Memory B cell (primary cell): ENCODE measurements around the gene PLIN1.

Experiments
- ATAC-seq: fragments of 150-1000 bp; cut with Tn5 transposase; 2 replicates; pipeline ENCODE4 v1.10.0; 2021; ENCODE audit warnings: low read depth, mild to moderate bottlenecking, moderate library complexity
- DNase-seq, 2 donors: peaks; one replicate each; pipeline ENCODE4 v3.0.0; 2022; ENCODE audit warnings: low spot score in 2 of 2
- H3K27ac Mint-ChIP-seq: one replicate; pipeline ENCODE4 v1.8.0; 2022; ENCODE audit warnings: mild to moderate bottlenecking, moderate library complexity, mixed read lengths
- H3K27me3 Mint-ChIP-seq: one replicate; pipeline ENCODE4 v1.8.0; 2022; ENCODE audit warnings: mixed read lengths
- H3K36me3 Mint-ChIP-seq: one replicate; pipeline ENCODE4 v1.8.0; 2022; ENCODE audit warnings: mild to moderate bottlenecking, mixed read lengths
- H3K4me1 Mint-ChIP-seq: one replicate; pipeline ENCODE4 v1.8.0; 2022; ENCODE audit warnings: mixed read lengths
- H3K4me3 Mint-ChIP-seq: one replicate; pipeline ENCODE4 v1.8.0; 2022; ENCODE audit warnings: mild to moderate bottlenecking, moderate library complexity, mixed read lengths
- H3K9me3 Mint-ChIP-seq: one replicate; pipeline ENCODE4 v1.8.0; 2022; ENCODE audit warnings: mixed read lengths

Gene PLIN1

GRCh38 chr15:89632563-89633430 is 46.4 kb downstream of the PLIN1 start:
- DNase-seq (no peak), ATAC-seq (no peak)
- Mint-ChIP-seq H3K4me3 (no peak overlapping the region), H3K9me3 (peaks cover 2% of the 10 kb centered on the region), H3K27ac (no peak overlapping the region), H3K27me3 (peaks cover 4% of the 10 kb centered on the region), H3K4me1 (no peaks in the 10 kb centered on the region), H3K36me3 (no peaks in the 10 kb centered on the region)

GRCh38 chr15:89631902-89632264 is 47.3 kb downstream of the PLIN1 start:
- H3K36me3 Mint-ChIP-seq = no peaks in the 10 kb centered on the region
- H3K4me1 Mint-ChIP-seq = no peaks in the 10 kb centered on the region
- ATAC-seq (no peak), DNase-seq (no peak)
- H3K27ac Mint-ChIP-seq = no peak overlapping the region
- H3K9me3 Mint-ChIP-seq = peaks cover 2% of the 10 kb centered on the region
- peaks cover 4% of the 10 kb centered on the region for H3K27me3 Mint-ChIP-seq
- no peak overlapping the region for H3K4me3 Mint-ChIP-seq

GRCh38 chr15:89630974-89631901 is 47.9 kb downstream of the PLIN1 start:
- DNase-seq = no peak
- ATAC-seq = no peak
- Mint-ChIP-seq H3K27me3 (peaks cover 4% of the 10 kb centered on the region), H3K9me3 (peaks cover 2% of the 10 kb centered on the region), H3K4me3 (no peak overlapping the region), H3K4me1 (no peaks in the 10 kb centered on the region), H3K36me3 (no peaks in the 10 kb centered on the region), H3K27ac (no peak overlapping the region)

- Mint-ChIP-seq H3K4me3 (no peak overlapping the region), H3K9me3 (peaks cover under 1% of the 10 kb centered on the region), H3K36me3 (no peaks in the 10 kb centered on the region), H3K27me3 (peaks cover 4% of the 10 kb centered on the region), H3K4me1 (no peaks in the 10 kb centered on the region), H3K27ac (no peak overlapping the region)
- ATAC-seq (no peak), DNase-seq (no peak)
Observed at GRCh38 chr15:89630260-89630659, 48.9 kb downstream of the PLIN1 start.

GRCh38 chr15:89629829-89630228 is 49.3 kb downstream of the PLIN1 start:
- DNase-seq (no peak), ATAC-seq (no peak)
- Mint-ChIP-seq H3K36me3 (no peaks in the 10 kb centered on the region), H3K4me1 (no peaks in the 10 kb centered on the region), H3K4me3 (no peak overlapping the region), H3K9me3 (no peaks in the 10 kb centered on the region), H3K27ac (no peak overlapping the region), H3K27me3 (peaks cover 4% of the 10 kb centered on the region)

GRCh38 chr15:89628806-89629715 is 50.1 kb downstream of the PLIN1 start:
- Mint-ChIP-seq H3K9me3 (no peaks in the 10 kb centered on the region), H3K4me3 (no peak overlapping the region), H3K4me1 (no peaks in the 10 kb centered on the region), H3K36me3 (no peaks in the 10 kb centered on the region), H3K27me3 (peaks cover 4% of the 10 kb centered on the region), H3K27ac (no peak overlapping the region)
- ATAC-seq = no peak
- DNase-seq = no peak

- Mint-ChIP-seq H3K4me3 (no peak overlapping the region), H3K4me1 (no peaks in the 10 kb centered on the region), H3K27me3 (peaks cover 2% of the 10 kb centered on the region), H3K36me3 (no peaks in the 10 kb centered on the region), H3K27ac (no peak overlapping the region), H3K9me3 (no peaks in the 10 kb centered on the region)
- ATAC-seq = no peak
- no peak for DNase-seq
Observed at GRCh38 chr15:89628301-89628700, 50.9 kb downstream of the PLIN1 start.

- no peak for DNase-seq
- ATAC-seq = no peak
- no peaks in the 10 kb centered on the region for H3K36me3 Mint-ChIP-seq
- no peaks in the 10 kb centered on the region for H3K4me1 Mint-ChIP-seq
- H3K27me3 Mint-ChIP-seq = peaks cover 1% of the 10 kb centered on the region
- H3K4me3 Mint-ChIP-seq = no peak overlapping the region
- no peak overlapping the region for H3K27ac Mint-ChIP-seq
- no peaks in the 10 kb centered on the region for H3K9me3 Mint-ChIP-seq
Observed at GRCh38 chr15:89627256-89627970, 51.8 kb downstream of the PLIN1 start.

- Mint-ChIP-seq H3K27me3 (peaks cover 1% of the 10 kb centered on the region), H3K36me3 (no peaks in the 10 kb centered on the region), H3K4me1 (no peaks in the 10 kb centered on the region), H3K9me3 (no peaks in the 10 kb centered on the region), H3K27ac (no peak overlapping the region), H3K4me3 (no peak overlapping the region)
- no peak for DNase-seq
- ATAC-seq = no peak
Observed at GRCh38 chr15:89625716-89626115, 53.5 kb downstream of the PLIN1 start.

GRCh38 chr15:89623165-89623564 is 56.0 kb downstream of the PLIN1 start:
- no peak for ATAC-seq

GRCh38 chr15:89621547-89621946 is 57.6 kb downstream of the PLIN1 start:
- Mint-ChIP-seq H3K27ac (no peak overlapping the region), H3K36me3 (no peaks in the 10 kb centered on the region), H3K4me3 (no peak overlapping the region), H3K4me1 (no peaks in the 10 kb centered on the region), H3K27me3 (no peaks in the 10 kb centered on the region), H3K9me3 (no peaks in the 10 kb centered on the region)
- ATAC-seq (no peak), DNase-seq (no peak)

More at GRCh38 chr15:89623165-89623564, 56.0 kb downstream of the PLIN1 start:
- Mint-ChIP-seq H3K4me1 (no peaks in the 10 kb centered on the region), H3K36me3 (no peaks in the 10 kb centered on the region), H3K27me3 (no peaks in the 10 kb centered on the region), H3K27ac (no peak overlapping the region), H3K4me3 (no peak overlapping the region), H3K9me3 (no peaks in the 10 kb centered on the region)
- DNase-seq = no peak

GRCh38 chr15:89616228-89616627 is 62.9 kb downstream of the PLIN1 start:
- no peak for DNase-seq
- Mint-ChIP-seq H3K4me3 (no peak overlapping the region), H3K27me3 (no peaks in the 10 kb centered on the region), H3K27ac (no peak overlapping the region), H3K4me1 (no peaks in the 10 kb centered on the region), H3K9me3 (peaks cover 13% of the 10 kb centered on the region), H3K36me3 (peaks cover 9% of the 10 kb centered on the region)
- no peak for ATAC-seq

- Mint-ChIP-seq H3K27ac (no peak overlapping the region), H3K36me3 (peaks cover 9% of the 10 kb centered on the region), H3K9me3 (peaks cover 16% of the 10 kb centered on the region), H3K4me1 (no peaks in the 10 kb centered on the region), H3K4me3 (no peak overlapping the region), H3K27me3 (no peaks in the 10 kb centered on the region)
- ATAC-seq (no peak), DNase-seq (no peak)
Observed at GRCh38 chr15:89615135-89615534, 64.0 kb downstream of the PLIN1 start.
